Prostate gland (tissue), 2 donors: ENCODE results near the gene BCAS3. TPM values are rescaled to one million over a fixed set of nuclear protein-coding genes. Genes with fewer than 3 reads are reported as not detected.

Source experiments
- DNase-seq: peaks from one replicate; pipeline ENCODE4 v3.0.0-alpha.2; 2019; ENCODE audit warnings: low spot score
- H3K27ac ChIP-seq, 2 donors: fragments of 200-600 bp; sonication (generic); 2 replicates each; pipeline ENCODE4 v1.5.1; 2017 to 2019
- H3K27me3 ChIP-seq: fragments of 200-600 bp; sonication (generic); replicated peaks from 2 replicates; pipeline ENCODE4 v1.5.1; 2019; ENCODE audit not compliant: insufficient read depth
- H3K36me3 ChIP-seq, 2 donors: fragments of 200-600 bp; sonication (generic); 1 replicate in 1 of 2; 2 replicates in 1 of 2; pipeline versions ENCODE4 v1.5.1 to v1.8.1; 2017 to 2019
- H3K4me1 ChIP-seq: fragments of 200-600 bp; sonication (generic); replicated peaks from 2 replicates; pipeline ENCODE4 v1.5.1; 2019
- H3K4me3 ChIP-seq, 2 donors: fragments of 200-600 bp; sonication (generic); 2 replicates each; pipeline ENCODE4 v1.5.1; 2017 to 2019
- H3K9me3 ChIP-seq: fragments of 200-600 bp; sonication (generic); 2 replicates; pipeline ENCODE4 v1.5.1; 2017
- POLR2A ChIP-seq: fragments of 450-650 bp; IDR thresholded peaks from one replicate; pipeline ENCODE4 v1.6.1; 2016; ENCODE audit warnings: antibody characterized with exemption, mild to moderate bottlenecking
- POLR2AphosphoS5 ChIP-seq: sonication (generic); formaldehyde crosslinking; IDR thresholded peaks from one replicate; pipeline ENCODE4 v1.6.1; 2017; ENCODE audit warnings: antibody characterized with exemption
- WGBS: methylation state at CpG from one replicate; pipeline ENCODE4 v1.1.5; 2018; 5-methylcytosine and 5-hydroxymethylcytosine counted together
- intact Hi-C: fragments of 100-400 bp; cut with DNase I; formaldehyde crosslinking; loops from one replicate; pipeline ENCODE4 v1.14.2; 2022
- total RNA-seq, 2 donors: library from RNA; depleted of rRNA; stranded (reverse); fragments of >200 nt; gene quantifications; one replicate each; pipeline ENCODE4 v1.1.0, GENCODE V29; 2016
- TF ChIP-seq, protein P1 (sequence below), 4 experiments: fragments of 200-600 bp in 2 of 4; fragments of 450-650 bp in 2 of 4; sonication (generic) in 2 of 4; IDR thresholded peaks; 1 replicate in 3 of 4; 2 replicates in 1 of 4; pipeline ENCODE4 v1.5.1; 2016 to 2019; ENCODE audit warnings: antibody characterized with exemption in 4 of 4, mild to moderate bottlenecking in 2 of 4, moderate library complexity in 2 of 4

Gene BCAS3
- total RNA-seq, 2 donors from 2014 or later: 57.8 to 93.9 TPM

DNA sequence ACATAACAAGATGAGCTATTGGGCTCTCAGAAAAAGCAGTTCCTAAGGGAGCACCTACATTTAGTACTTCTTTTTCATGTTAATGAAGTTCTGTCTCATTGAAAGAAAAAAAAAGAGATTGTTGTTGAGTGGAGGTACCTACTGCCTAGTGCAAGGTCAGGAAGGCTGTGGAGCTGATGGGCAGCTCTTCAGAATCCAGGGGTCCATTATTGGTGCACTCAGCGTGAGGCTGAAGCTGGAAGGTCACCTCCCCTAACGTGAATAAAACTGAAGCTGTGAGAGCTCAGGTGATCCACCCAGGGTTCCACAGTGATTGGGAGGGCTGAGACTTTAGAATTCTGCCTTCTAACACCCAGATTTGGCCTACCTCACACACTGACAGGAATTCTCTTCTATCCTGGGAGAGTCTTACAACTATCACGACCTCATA is 568.1 kb downstream of the BCAS3 start:
- 100% methylated on average over 3 of the region's 3 CpGs for WGBS
- H3K9me3 ChIP-seq: no peaks in the 10 kb centered on the region
- TF ChIP-seq POLR2A (no peak), POLR2AphosphoS5 (no peak)
- TF ChIP-seq, protein P1, sequence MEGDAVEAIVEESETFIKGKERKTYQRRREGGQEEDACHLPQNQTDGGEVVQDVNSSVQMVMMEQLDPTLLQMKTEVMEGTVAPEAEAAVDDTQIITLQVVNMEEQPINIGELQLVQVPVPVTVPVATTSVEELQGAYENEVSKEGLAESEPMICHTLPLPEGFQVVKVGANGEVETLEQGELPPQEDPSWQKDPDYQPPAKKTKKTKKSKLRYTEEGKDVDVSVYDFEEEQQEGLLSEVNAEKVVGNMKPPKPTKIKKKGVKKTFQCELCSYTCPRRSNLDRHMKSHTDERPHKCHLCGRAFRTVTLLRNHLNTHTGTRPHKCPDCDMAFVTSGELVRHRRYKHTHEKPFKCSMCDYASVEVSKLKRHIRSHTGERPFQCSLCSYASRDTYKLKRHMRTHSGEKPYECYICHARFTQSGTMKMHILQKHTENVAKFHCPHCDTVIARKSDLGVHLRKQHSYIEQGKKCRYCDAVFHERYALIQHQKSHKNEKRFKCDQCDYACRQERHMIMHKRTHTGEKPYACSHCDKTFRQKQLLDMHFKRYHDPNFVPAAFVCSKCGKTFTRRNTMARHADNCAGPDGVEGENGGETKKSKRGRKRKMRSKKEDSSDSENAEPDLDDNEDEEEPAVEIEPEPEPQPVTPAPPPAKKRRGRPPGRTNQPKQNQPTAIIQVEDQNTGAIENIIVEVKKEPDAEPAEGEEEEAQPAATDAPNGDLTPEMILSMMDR (IDR thresholded peaks at IDR 0.05): no peak
- no peaks in the 10 kb centered on the region for H3K4me1 ChIP-seq
- no peaks in the 10 kb centered on the region for H3K27me3 ChIP-seq
- no peak overlapping the region for H3K4me3 ChIP-seq
- H3K36me3 ChIP-seq: no peaks in the 10 kb centered on the region
- DNase-seq: no peak
- H3K27ac ChIP-seq: no peak overlapping the region
- intact Hi-C loops: loop anchor here (10.0 kb wide), 1 partner anchor 241 kb away; no protein-coding TSS in a partner anchor

DNA sequence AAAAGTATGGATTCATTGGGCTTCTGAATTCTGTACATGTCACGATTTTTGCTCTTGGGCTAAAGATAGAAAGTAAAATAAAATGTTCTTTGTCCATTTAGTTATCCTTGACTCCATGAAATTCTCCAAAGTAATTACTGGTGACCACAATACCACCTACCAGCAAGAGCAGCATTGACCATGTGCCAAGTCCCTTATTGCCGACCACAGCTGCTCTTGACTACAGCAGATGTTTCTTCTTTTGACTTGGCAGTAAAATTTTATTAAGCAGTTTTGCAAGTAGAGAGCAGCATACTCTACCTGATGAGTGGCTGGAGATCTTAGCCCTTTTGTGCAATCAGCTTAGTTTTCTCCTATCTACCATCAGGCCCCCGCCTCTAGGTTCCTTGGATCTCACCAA is 569.8 kb downstream of the BCAS3 start:
- Histone ChIP-seq H3K36me3 (no peaks in the 10 kb centered on the region), H3K9me3 (no peaks in the 10 kb centered on the region), H3K4me1 (no peaks in the 10 kb centered on the region), H3K27ac (no peak overlapping the region), H3K4me3 (no peak overlapping the region), H3K27me3 (no peaks in the 10 kb centered on the region)
- DNase-seq: no peak
- 64% methylated on average over 3 of the region's 3 CpGs for WGBS
- TF ChIP-seq POLR2A: no peak
- no peak for TF ChIP-seq POLR2AphosphoS5
- TF ChIP-seq, protein P1 (IDR thresholded peaks at IDR 0.05): no peak
- intact Hi-C loops: loop anchor here (10.0 kb wide), 1 partner anchor 243 kb away; no protein-coding TSS in a partner anchor

- intact Hi-C loops: loop anchor here (10.0 kb wide), 1 partner anchor 244 kb away; no protein-coding TSS in a partner anchor
- DNase-seq: no peak
- no peak overlapping the region for H3K4me3 ChIP-seq
- H3K27ac ChIP-seq: no peak overlapping the region
- TF ChIP-seq POLR2AphosphoS5 (no peak), POLR2A (no peak)
- TF ChIP-seq, protein P1 (IDR thresholded peaks at IDR 0.05): no peak
- no peaks in the 10 kb centered on the region for H3K4me1 ChIP-seq
- H3K9me3 ChIP-seq: no peaks in the 10 kb centered on the region
- no peaks in the 10 kb centered on the region for H3K27me3 ChIP-seq
- no peaks in the 10 kb centered on the region for H3K36me3 ChIP-seq
- 96% methylated on average over 2 of the region's 2 CpGs for WGBS
Observed at GRCh38 chr17:61248399-61248798, 570.7 kb downstream of the BCAS3 start.

- no peaks in the 10 kb centered on the region for H3K9me3 ChIP-seq
- 90% methylated on average over 4 of the region's 4 CpGs for WGBS
- peaks cover 4% of the 10 kb centered on the region for H3K4me1 ChIP-seq
- DNase-seq: no peak
- no peaks in the 10 kb centered on the region for H3K36me3 ChIP-seq
- H3K4me3 ChIP-seq: no peak overlapping the region
- no peak overlapping the region for H3K27ac ChIP-seq
- TF ChIP-seq POLR2AphosphoS5 (no peak), POLR2A (no peak)
- TF ChIP-seq, protein P1 (IDR thresholded peaks at IDR 0.05): no peak
- H3K27me3 ChIP-seq: no peaks in the 10 kb centered on the region
- intact Hi-C loops: loop anchor here (5.0 to 10.0 kb wide), 5 partner anchors 43 to 245 kb away; no protein-coding TSS in a partner anchor
Observed at GRCh38 chr17:61249649-61250299, 572.1 kb downstream of the BCAS3 start.
